DMS153 treated with DMSO at 0.1 percent for 48 hours (cell line): ENCODE data around the gene SP6.

ENCODE experiments used
- DNase-seq: peaks from one replicate; lab custom pipeline; 2025; ENCODE audit not compliant: unreplicated experiment; lab: John Stamatoyannopoulos, UW

The SP6 gene

GRCh38 chr17:47850692-47851573, at the start of gene SP6:
TSS of gene SP6 (minus strand) at chr17:47851163. CDS start at chr17:47848429, 2,734 bp downstream.
- peak; percentile 63 for DNase-seq

- DNase-seq: no peak
These were observed 48.7 kb upstream of the SP6 start for GRCh38 chr17:47899643-47900042.

GRCh38 chr17:47898241-47898640, 47.3 kb upstream of the SP6 start:
- no peak for DNase-seq

GRCh38 chr17:47897561-47897960, 46.6 kb upstream of the SP6 start:
- DNase-seq: no peak

- no peak for DNase-seq
These were observed 45.9 kb upstream of the SP6 start for GRCh38 chr17:47896672-47897490.

GRCh38 chr17:47895856-47896671, 45.1 kb upstream of the SP6 start, which contains the start of gene SP2:
TSS of gene SP2 (plus strand) at chr17:47896236. CDS start at chr17:47896287, 51 bp downstream.
- DNase-seq: peak; percentile 100

GRCh38 chr17:47895347-47895855, 44.4 kb upstream of the SP6 start:
- DNase-seq: no peak

GRCh38 chr17:47894498-47895346, 43.8 kb upstream of the SP6 start:
- DNase-seq: no peak

- no peak for DNase-seq
These were observed 40.7 kb upstream of the SP6 start for GRCh38 chr17:47891545-47892088.

- peak; percentile 78 for DNase-seq
These were observed 39.0 kb upstream of the SP6 start for GRCh38 chr17:47889734-47890529.

- no peak for DNase-seq
These were observed 37.3 kb upstream of the SP6 start for GRCh38 chr17:47888293-47888692.

GRCh38 chr17:47884905-47885730, 34.2 kb upstream of the SP6 start:
- DNase-seq: no peak

GRCh38 chr17:47884427-47884740, 33.4 kb upstream of the SP6 start:
- no peak for DNase-seq

- no peak for DNase-seq
These were observed 32.8 kb upstream of the SP6 start for GRCh38 chr17:47883589-47884426.

GRCh38 chr17:47882695-47883588, 32.0 kb upstream of the SP6 start:
- no peak for DNase-seq

GRCh38 chr17:47882247-47882646, 31.3 kb upstream of the SP6 start:
- DNase-seq: no peak
